GM19099 (cell line): ENCODE results near the gene PXN.

Source experiments
- POLR2A ChIP-seq: IDR thresholded peaks from 3 replicates; pipeline ENCODE4 v1.6.1; 2011; ENCODE audit warnings: low read depth; ENCODE audit not compliant: insufficient read length; ENCODE audit errors: extremely low read depth

Gene PXN

DNA sequence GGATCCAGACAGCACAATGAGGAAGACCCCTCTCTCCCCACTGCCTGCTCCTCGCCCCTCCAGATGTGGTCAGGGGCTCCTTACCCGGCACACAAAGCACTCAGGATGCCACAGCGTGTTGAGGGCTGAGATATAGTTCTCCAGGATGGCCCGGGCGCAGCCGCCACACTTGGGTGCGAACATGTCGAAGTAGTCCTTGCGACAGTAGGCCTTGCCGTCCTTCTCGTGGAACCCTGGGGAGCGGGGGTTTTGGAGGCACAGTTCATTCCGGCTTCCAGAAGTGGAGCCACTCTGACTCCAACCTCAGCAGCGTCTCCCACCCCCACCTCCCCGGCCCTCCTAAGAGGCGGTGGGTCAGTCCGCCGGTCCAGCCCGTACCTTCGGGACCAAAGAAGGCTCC lies 51.8 kb downstream of the PXN start:
- TF ChIP-seq POLR2A, result no peak

DNA sequence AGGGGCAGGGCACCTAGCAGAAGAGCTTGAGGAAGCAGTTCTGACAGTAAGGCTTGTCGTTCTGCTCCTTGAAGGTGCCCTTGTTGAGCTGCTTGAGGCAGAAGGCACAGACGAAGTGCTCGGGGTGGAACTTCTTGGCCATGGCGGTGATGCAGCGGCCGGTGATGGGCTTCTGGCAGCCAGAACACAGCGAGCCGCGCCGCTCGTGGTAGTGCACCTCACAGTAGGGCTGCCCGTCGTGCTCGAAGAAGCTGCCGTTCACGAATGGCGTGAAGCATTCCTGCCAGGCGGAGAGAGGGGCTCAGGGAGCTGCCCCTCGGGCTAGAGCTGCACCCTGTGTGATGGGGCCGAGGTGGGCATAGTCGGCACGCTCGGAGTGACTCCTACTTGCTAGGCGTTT lies 53.2 kb downstream of the PXN start:
- TF ChIP-seq POLR2A, result no peak

DNA sequence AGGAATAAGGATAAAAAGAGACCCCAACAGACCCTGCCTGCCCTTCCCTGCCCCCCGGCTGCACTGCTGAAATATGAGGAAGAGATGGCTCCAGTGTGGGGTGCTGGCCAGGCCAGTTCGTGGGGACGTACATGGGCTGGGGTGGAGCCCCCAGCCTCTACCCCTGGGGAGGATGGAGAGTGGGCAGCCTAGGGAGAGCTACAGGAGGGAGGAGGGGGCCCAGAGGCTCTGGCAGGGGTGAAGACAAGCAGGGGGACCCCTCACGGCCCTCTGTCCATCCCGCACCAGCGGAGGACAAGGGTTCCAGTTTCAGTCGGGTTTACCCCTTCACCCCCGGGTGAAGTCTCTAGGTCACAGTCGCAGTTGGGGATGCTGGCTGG lies 53.6 kb downstream of the PXN start:
- no peak for TF ChIP-seq POLR2A

DNA sequence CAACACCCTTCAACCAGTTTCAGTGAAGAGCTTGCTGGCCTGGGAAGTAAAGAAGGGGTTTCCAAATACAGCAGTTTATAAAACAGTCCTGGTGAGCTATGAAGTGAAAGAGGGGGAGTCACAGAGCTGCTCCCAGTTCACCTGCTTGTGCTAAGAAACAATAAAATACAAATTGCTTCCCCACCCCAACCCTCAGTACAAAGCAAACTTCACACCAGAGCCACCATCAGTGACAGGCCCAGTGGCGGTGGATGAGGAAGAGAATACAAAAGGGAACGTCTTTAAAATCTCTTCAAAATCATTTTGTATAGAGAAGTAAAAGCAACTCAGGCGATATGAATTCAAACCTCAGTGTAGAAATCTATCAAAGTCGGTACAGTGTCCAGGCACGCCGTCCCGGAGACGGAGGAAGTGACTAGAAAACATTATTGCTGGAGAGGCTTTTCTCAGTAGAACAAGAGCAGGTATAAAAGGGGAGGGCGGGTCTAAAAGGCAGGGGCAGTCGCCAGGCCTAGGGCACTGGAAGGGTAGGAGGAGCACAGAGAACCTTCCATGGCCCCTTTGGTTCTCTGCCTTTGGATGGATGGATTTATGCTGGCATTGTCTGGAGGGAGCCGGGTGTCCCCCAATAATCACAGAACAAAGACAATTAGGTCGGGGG lies 54.2 kb downstream of the PXN start:
- TF ChIP-seq POLR2A, result no peak

DNA sequence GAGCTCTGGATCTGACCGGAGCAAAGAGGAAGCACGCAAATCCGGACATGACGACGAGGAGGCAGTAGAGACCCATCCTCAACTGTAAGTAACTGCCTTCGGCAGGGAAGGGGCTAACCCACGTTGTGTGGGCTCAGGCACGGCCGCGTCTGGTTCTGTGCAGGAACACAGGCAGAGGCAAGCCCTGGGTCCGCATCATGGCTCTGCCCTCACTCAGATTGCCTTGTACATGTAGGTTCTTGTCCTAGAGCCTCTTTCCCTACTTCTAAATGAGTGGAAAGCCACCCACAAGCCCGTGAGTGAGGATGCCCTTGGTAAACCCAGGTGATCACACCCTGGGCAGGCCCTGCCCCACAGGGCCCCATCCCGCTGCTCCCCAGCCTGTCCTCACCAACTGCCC lies 55.7 kb downstream of the PXN start:
- no peak for TF ChIP-seq POLR2A

DNA sequence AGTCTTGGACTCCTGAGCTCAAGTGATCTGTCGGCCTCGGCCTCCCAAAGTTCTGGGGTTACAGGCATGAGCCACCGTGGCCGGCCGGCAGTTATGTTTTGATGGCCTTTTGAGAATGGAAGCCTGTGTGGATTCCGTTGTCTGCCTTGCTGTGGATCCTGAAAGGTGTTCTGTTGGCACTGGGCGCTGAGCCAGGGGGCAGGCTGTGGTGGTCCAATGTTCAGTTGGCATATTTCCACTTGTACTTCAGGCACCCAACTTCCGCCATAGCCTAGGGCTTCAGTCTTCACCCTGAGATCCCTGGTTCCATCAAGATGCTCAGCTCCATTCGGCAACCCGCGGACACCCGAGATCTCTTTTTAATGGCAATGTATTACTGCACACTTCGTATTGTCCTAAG lies 58.3 kb downstream of the PXN start:
- TF ChIP-seq POLR2A, result no peak

DNA sequence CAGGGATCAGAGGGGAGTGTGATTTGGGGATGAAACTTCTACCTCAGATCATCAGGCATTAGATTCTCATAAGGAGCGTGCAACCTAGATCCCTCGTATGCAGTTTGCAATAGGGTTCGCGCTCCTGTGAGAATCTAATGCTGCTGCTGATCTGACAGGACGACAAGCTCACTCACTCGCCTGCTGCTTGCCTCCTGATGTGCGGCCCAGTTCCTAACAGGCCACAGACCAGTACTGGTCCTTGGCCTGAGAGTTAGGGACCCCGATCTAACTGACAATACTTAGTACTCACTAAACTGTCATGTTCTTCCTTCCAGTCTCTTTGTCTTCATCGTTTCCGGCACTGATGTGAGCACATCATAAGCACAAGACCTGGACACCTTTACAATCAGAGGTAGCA lies 59.3 kb downstream of the PXN start:
- no peak for TF ChIP-seq POLR2A

DNA sequence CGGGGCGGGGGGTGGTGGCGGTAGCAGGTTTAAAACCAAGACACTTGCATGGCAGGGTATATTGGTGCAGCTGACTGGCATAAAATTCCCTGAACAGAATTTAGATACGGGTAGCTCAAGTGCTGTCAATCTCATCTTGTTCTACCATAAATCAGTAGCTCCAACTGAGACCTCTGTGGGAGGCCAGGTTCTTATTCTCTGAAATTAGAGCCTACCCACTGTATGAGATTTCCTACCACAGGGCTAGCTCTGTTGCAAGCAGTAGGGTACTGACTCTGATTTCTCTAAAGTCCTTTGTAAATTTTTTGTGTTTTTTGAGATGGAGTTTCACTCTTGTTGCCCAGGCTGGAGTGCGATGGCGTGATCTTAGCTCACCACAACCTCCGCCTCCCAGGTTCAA lies 61.4 kb downstream of the PXN start:
- TF ChIP-seq POLR2A, result no peak

DNA sequence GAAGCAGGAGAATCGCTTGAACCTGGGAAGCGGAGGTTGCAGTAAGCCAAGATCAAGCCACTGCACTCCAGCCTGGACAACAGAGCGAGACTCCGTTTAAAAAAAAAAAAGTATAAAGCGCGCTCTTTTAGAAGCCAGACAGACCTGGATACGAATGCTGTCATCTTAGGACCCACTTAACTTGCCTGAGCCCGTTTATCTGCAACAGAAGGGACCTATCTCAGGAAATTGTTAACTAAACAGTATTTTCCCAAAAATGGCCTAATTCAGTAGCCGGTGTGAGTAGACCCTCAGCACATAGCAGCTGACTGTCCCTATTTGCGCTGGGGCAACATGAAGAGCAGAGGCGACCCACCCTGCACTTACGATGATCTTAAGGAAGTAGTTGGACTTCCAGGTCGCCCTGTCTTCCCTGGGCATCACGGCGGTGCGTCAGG lies 65.1 kb downstream of the PXN start:
- TF ChIP-seq POLR2A, result no peak

DNA sequence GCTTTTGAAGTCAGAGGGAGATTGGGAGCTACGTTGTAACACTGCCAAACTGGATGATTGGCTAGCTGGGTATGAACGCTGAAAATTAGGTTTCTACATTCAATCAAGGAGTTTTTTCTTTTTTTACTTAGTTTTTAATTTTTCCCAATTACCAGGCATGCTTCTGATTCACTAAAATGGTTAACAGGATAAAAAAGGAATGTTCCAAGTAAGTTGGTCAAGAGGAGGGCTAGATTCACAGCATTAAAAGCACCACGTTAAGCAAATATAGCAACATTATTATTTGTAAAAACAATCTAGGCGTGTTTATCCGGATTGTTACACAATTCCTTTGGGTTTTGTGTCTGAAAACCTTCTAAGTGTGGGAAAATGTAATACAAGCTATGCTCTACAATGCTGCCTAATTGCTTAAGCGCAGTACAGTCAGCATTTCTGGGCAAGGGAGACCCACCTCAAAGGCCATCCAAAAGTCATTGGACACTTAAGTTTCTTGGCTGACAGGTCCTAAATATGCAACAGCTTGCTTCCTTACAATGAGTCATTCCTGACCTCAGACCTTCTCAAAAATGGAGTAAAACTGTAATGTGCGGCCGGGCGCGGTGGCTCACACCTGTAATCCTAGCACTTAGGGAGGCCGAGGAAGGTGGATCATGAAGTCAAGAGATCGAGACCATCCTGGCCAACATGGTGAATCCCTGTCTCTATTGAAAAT lies 65.8 kb downstream of the PXN start:
- TF ChIP-seq POLR2A, result no peak

DNA sequence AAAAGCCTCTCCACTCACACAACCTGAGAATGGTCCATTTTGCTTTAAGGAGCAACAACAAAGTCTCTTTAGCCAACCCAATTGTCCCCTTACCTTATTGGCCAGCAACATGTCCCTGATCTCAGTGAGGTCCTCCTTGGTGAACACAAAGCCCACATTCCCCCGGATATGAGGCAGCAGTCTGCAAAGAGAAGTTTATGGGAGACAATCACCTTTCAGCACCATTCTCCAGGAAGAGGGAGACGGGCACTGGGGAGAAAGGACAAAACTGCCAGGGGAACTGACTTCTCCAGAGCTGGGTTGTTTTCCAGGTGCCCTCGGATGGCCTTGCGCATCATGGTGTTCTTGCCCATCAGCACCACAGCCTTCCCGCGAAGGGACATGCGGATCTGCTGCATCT lies 66.5 kb downstream of the PXN start:
- no peak for TF ChIP-seq POLR2A

DNA sequence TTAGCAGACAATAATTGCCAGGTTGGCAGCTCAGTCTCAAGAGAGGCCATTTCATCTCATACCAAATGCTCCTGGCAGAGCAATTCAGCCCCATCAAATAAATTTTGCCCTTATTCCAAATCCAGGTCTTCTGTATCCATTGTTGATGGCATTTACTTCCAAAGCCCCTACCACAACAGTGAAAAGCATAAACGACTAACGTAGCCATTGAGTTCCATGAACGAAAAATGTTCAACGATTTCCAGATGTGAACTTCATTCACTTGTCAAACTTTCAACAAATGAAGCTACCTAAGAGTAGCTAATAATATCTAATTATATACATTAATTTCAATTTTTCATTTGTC lies 68.0 kb downstream of the PXN start:
- TF ChIP-seq POLR2A, result no peak

DNA sequence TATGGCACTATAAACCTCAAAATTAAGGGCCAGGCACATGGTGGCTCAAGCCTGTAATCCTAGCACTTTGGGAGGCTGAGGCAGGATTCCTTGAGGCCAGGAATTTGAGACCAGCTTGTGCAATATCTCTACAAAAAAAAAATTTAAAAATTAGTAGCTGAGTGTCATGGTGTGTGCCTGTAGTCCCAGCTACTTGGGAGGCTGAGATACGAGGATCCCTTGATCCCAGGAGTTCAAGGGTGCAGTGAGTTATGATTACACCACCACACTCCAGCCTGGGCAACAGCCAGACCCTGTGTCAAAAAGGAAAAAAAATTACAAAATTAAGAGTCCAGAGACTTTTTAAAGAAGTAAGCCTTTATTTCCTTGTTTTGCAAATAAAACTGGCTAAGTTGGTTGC lies 69.2 kb downstream of the PXN start:
- no peak for TF ChIP-seq POLR2A

DNA sequence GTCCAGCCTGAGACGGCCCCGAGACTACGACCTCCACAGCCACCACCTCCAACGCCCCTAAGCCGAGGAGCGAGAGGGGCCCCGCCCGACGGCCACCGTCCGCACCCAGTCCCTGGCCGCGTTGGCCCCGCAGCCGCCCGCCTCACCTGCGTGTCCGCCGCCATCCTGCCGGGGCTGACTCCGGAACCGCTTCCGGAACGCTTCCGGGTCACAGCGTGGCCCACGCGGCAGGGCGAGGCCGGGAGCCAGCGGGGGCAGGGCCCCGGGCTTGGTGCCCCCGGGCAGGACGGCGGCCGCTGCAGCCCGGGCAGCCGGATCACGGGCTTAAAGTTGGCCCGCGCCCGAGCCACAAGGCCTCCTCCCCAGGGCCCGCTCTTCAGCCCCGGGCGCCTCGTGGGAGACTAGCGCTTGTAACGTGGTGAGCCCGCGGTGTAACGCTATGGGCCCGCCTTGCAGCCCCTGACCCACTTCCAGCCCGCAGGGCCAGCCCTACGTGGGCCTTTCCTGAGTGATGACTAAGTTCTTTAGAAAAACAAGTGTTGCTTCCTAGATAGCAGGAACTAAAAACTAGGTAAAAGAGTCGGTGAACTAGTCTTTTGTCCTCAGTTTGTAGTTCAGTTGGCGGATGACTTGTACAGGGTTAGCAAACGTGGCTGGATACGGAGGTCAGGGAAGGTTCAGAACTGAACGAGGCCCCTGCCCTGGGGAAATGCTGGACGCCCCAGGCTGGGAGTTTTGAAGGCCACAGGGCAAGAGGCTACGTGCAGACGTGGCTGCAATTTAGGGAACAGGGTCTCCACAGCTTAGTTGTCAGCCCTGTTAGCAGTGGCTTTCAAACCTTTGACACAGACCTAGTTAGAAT lies 70.8 kb downstream of the PXN start, which contains the start of gene GCN1:
Gene GCN1, minus strand, starts transcription at position 182 of the 862 bp plus-strand sequence. Its CDS starts 18 bp downstream, at position 164.
- TF ChIP-seq POLR2A, result peak; percentile 94

DNA sequence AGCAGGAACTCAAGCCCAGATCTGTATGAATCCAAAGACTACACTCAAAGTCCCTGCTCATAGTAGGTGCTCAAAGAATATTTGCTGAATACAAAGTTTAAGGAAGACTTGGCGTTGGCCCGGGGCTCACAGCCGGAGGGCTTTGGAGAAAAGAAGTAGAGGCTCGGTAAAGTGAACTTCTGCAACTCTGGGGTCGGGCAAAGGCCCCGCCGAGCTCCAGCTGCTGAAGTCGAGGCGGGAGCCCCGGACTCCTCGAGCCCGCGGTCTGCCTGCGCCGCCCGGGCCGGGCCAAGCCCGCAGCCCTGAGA lies 71.3 kb downstream of the PXN start:
- no peak for TF ChIP-seq POLR2A

DNA sequence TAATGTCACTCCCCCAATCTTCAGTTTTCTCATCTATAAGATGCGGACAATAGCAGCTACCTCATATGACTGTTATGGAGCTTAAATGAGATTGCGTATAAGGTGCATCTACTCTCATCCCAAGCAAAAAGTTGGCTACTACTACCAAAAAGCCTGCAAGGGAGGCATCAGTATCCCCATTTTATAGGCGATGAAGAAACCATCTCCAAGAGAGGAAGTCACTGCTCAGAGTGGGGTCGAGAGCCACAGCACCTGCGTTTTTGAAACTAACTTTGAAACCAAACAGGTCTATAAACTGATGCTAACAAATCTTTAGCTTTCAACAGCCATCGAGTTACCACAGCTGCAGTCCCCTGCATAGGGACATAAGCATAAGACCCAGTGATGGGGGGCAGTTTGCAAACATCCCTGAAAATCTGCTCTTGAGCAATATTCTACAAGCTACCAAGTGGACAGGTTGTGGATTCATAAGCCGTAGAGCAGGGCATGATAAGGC lies 74.5 kb downstream of the PXN start:
- no peak for TF ChIP-seq POLR2A
